HG02588 (cell line): Measurements from ENCODE around the gene TRPM4.
"Not testable (repeated sequence)": the region's sequence is repeated elsewhere in the genome, so short reads cannot be mapped to it uniquely, and the experiment has no call there.

ENCODE experiments used
- ATAC-seq: cut with Tn5 transposase; IDR thresholded peaks from one replicate; pipeline ENCODE4 v1.9.1; 2021; ENCODE audit warnings: mild to moderate bottlenecking, moderate library complexity; ENCODE audit not compliant: unreplicated experiment

The TRPM4 gene

GRCh38 chr19:49157445-49158224 lies at the start of gene TRPM4:
TRPM4 (plus strand) TSS chr19:49157792; CDS start chr19:49157867, 75 bp downstream.
- ATAC-seq: no peak

GRCh38 chr19:49109051-49109450 lies 48.5 kb upstream of the TRPM4 start:
- no peak for ATAC-seq

- ATAC-seq: no peak
Observed at GRCh38 chr19:49109569-49110233, 47.9 kb upstream of the TRPM4 start.

GRCh38 chr19:49110567-49110966 lies 47.0 kb upstream of the TRPM4 start:
- ATAC-seq: no peak

- no peak for ATAC-seq
Observed at GRCh38 chr19:49111218-49111998, 46.2 kb upstream of the TRPM4 start.

- peak; percentile 42 for ATAC-seq
Observed at GRCh38 chr19:49113762-49114629, 43.6 kb upstream of the TRPM4 start, which contains the start of gene LIN7B. LIN7B (plus strand) TSS chr19:49114370; CDS start chr19:49114405, 35 bp downstream.

DNA sequence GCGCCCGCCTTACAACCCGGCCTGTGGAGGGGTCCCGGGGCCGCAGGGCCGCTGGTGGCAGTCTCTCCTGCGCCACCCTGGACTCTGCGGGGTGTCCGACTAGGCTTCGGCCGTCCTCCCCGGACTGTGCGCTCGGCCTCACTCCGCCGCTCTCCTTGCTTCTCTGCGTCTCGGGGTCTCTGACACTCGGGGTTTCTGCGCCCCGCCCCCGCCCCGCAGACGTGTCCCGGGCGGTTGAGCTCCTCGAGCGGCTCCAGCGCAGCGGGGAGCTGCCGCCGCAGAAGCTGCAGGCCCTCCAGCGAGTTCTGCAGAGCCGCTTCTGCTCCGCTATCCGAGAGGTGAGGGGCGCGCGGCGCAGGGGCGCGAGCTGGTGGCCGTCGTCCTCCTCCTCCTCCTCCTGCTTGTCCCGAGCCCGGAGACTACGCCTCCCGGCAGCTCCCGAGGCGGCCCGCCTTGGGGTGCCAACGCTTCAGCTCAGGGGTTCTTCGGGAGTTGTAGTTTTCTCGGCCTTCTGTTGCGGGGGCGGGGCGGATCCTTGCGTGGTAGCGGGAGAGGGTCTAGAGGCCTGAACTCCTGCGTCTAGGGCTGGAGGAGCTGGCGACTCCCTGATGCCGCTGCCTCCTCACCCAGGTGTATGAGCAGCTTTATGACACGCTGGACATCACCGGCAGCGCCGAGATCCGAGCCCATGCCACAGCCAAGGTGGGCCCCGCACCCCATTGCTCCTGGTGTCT lies 42.8 kb upstream of the TRPM4 start:
- ATAC-seq: no peak

- no peak for ATAC-seq
Observed at GRCh38 chr19:49116544-49116943, 41.0 kb upstream of the TRPM4 start.

DNA sequence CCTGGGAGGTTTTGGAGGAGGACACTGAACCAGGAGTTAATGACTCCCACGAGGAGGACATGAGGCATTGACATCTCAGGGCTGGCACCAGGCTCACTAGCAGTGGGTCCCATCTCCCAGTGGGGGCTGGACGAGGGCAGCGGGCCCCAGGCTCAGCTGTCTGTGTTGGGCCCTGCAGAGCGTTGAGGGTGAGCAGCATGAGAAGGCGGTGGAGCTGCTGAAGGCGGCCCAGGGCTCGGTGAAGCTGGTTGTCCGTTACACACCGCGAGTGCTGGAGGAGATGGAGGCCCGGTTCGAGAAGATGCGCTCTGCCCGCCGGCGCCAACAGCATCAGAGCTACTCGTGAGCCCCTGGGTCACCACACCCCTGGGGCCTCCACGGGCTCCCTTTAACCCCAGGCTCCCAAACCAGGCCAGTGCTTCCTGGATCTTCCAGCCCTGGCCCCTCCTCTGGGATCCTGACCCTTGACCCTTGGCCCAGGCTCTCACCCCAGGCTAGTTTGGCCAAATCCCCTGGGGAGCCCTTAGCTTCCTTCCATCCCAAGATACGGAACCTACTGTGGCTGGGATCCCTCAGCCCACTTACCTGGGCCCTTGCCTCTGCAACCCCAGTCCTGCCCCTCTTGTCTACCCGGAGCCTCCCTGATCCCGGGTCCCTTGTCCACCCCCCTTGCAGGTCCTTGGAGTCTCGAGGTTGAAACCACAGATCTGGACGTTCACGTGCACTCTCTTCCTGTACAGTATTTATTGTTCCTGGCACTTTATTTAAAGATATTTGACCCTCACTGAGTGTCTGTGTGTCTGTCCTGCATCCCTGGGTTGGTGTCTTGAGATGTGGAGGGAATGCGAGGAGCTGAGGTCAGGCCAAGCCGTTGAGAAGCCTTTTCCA lies 39.7 kb upstream of the TRPM4 start:
- ATAC-seq: no peak

DNA sequence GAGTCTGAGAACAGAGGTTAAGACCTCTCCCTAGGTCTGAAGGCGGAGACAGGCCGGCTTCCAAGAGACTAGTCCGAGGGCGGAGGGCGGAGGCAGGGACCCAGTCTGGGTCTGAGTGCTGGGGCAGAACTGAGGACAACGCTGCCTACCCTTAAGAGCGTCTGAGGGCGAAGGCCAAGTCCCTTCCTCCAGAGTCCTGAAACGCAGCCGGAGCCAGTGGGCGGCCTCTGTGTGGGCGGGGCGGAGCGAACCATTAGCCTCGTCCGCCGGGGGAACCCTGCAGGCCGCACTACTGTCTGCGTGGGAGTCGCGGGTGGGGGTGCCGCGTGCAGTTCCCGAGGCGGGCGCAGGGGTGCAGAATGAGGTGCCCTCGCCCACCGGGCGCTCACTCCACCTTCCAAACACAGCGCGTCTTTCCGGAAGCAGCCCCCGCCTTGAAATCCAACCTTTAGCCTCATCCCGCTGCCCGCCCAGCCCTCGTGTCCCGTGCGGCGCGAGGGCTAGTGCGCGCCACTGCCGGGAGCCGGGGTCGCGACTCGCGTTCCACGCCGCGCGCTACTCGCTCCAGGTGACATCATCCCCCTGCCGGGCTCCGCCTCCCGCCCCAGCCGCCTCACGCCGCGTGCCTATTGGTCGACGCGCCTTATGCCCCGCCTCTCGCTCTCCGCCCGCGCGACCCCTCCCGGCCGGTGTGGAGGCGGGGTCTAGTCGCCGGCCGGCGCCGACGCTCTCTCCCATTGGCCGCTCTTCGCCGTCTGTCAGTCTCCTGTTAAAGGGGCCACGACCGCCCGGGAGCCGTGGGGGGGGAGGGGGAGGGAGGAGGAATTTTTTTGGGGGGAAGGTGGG lies 38.8 kb upstream of the TRPM4 start, which contains the start of gene C19orf73:
Gene C19orf73, minus strand, starts transcription at position 579 of the 846 bp plus-strand sequence. Its CDS starts 121 bp downstream, at position 458.
- ATAC-seq: peak; percentile 72

DNA sequence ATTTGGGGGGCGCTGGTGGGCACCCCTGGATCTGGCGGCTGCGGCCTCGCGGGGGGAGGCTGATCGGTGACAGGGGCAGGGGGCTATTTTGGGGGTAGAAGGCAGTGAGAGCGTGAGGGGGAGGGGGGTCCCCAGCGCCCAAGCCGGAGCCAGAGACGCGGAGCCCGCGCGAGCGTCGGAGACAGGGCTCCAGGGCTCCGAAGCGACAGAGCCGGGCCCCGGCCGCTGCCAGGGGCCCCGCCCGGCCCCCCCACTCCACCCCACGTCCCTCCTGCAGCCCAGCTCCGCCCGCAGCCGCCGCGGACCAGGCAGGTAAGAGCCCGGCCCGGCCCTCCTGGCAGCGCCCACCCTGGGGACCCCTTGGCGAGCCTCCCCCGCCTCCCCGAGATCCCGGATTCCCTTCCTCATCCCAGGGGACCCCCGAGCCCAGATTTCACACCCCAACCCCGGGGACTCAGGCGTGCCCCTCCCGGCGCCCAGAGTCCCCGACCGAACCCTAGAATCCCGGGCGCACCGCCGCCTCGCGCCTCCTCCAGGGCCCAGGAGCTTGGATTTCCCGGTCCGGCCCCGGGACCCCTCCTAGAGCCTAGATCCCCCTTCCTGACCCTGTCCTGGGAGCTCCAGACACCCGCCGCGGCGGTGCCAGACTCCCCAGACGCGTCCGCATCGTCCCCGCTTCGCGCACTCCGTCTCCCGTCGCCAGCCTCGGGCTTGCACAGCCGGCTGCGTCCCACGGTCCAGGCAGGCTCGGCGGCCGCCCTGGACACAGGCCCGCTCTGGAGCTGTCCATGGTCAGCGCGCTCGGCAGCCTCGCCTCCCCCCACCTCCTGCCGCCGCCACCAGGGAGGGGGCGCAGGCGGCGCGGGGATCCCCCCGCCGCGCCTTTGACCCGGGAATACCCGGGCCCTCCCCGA lies 37.9 kb upstream of the TRPM4 start, which contains the start of gene PPFIA3:
Gene PPFIA3, plus strand, starts transcription at position 134 of the 914 bp plus-strand sequence. CDS start 8,330 bp downstream, outside the sequence.
- no peak for ATAC-seq

- ATAC-seq: no peak
Observed at GRCh38 chr19:49120325-49120683, 37.3 kb upstream of the TRPM4 start.

- ATAC-seq: no peak
Observed at GRCh38 chr19:49120868-49121267, 36.7 kb upstream of the TRPM4 start.

DNA sequence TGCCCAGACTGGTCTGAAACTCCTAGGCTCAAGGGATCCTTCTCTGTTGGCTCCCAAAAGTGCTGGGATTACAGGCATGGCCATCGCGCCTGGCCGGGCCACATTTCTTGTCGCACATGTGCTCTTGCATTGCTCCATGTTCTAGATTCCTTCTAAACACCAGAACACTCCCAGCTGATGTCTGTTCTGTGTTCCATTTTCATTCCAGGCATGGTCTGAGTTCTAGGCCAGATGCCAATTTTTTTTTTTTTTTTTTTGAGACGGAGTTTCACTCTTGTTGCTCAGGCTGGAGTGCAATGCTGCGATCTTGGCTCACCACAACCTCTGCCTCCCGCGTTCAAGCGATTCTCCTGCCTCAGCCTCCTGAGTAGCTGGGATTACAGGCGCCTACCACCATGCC lies 35.8 kb upstream of the TRPM4 start:
- ATAC-seq: not testable (repeated sequence)

DNA sequence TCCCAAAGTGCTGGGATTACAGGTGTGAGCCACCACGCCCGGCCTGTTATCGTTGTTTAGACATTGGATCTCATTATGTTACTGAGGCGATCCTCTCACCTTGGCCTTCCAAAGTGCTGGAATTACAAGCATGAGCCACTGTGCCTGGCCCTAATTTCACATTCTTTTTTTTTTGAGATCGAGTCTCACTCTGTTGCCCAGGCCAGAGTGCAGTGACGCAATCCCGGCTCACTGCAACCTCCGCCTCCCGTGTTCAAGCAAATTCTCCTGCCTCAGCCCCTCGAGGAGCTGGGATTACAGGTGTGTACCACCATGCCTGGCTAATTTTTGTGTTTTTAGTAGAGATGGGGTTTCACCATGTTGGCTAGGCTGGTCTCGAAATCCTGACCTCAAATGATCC lies 34.3 kb upstream of the TRPM4 start:
- not testable (repeated sequence) for ATAC-seq

- no peak for ATAC-seq
Observed at GRCh38 chr19:49125025-49125731, 32.4 kb upstream of the TRPM4 start.
